A673 (cell line): ENCODE results near the gene HDAC4.

Source experiments
- EZH2 ChIP-seq: fragments of 200-600 bp; sonication (generic); IDR thresholded peaks from 2 replicates; pipeline ENCODE4 v1.6.1; 2017; ENCODE audit warnings: borderline replicate concordance, low read depth, mild to moderate bottlenecking, mixed read lengths, antibody characterized with exemption, low read length; ENCODE audit not compliant: poor library complexity, severe bottlenecking
- TF ChIP-seq, protein P1 (sequence below): fragments of 300-800, 200-600 bp; sonication (generic); conservative IDR thresholded peaks from 2 replicates; pipeline ENCODE4 v1.5.1; 2017; ENCODE audit warnings: low read depth, mild to moderate bottlenecking, antibody characterized with exemption, low read length, moderate library complexity, mixed read lengths

DNA sequence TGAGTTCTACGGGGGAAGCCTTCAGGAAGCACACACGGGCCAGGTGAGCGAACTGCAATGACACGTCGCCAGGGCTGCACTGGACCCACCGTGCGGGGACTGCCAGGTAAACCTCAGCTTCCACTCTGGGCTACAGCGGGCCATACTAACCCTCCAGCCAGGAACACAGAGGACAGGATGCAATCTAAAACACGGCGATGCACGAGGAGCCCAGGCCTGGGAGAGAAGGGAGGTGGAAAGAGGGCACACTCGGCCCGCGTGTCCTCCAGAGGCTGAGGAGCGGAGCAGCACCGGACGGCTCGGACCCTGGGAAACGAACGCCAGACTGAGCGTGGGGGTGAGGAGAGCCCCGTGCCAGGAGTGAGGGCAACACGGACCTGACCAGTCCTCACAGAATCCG lies 69.3 kb downstream of the HDAC4 start:
- TF ChIP-seq, protein P1, sequence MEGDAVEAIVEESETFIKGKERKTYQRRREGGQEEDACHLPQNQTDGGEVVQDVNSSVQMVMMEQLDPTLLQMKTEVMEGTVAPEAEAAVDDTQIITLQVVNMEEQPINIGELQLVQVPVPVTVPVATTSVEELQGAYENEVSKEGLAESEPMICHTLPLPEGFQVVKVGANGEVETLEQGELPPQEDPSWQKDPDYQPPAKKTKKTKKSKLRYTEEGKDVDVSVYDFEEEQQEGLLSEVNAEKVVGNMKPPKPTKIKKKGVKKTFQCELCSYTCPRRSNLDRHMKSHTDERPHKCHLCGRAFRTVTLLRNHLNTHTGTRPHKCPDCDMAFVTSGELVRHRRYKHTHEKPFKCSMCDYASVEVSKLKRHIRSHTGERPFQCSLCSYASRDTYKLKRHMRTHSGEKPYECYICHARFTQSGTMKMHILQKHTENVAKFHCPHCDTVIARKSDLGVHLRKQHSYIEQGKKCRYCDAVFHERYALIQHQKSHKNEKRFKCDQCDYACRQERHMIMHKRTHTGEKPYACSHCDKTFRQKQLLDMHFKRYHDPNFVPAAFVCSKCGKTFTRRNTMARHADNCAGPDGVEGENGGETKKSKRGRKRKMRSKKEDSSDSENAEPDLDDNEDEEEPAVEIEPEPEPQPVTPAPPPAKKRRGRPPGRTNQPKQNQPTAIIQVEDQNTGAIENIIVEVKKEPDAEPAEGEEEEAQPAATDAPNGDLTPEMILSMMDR, result no peak
- no peak for TF ChIP-seq EZH2
